ENCODE data around the gene THSD4.

GRCh38 chr15:71712182-71712581, 596.9 kb downstream of the THSD4 start:
- TF ChIP-seq CTCF (conservative IDR thresholded peaks at IDR 0.05 in 1 of 2, IDR thresholded peaks at IDR 0.05 in 1 of 2; ENCODE audit: extremely low read depth in 1 of 2, insufficient read depth in 1 of 2, low read depth in 1 of 2, low read length in 2 of 2) = no peak
- TF ChIP-seq EZH2 (IDR thresholded peaks at IDR 0.05; ENCODE audit: borderline replicate concordance, low read length) = no peak
